HepG2 (cell line): ENCODE results near the gene NOXO1. TPM values are rescaled to one million over a fixed set of nuclear protein-coding genes. Genes with fewer than 3 reads are reported as not detected.

Experiments
- ATAC-seq: fragments of 200-7000 bp; cut with Tn5 transposase; 3 replicates; pipeline ENCODE4 v1.9.1; 2020; ENCODE audit warnings: mild to moderate bottlenecking, moderate library complexity
- BruUV-seq: library from RNA; stranded (reverse); fragments of 400-500 nt; replicated peaks from 2 replicates; lab custom pipeline; 2021; lab: Mats Ljungman, UMichigan
- CTCF ChIA-PET: fragments of 300-600 bp; formaldehyde crosslinking; extraction: SDS; loops from one replicate; lab custom pipeline; 2021; ENCODE audit warnings: low total read pairs, inconsistent platforms, low intra/inter-chr PET ratio; lab: Yijun Ruan, JAX
- POLR2A ChIA-PET: fragments of 350-600 bp; sonication (Branson Sonifier 250); formaldehyde crosslinking; loops from one replicate; lab custom pipeline; 2020; ENCODE audit warnings: antibody characterized with exemption, inconsistent platforms; lab: Yijun Ruan, JAX
- DNase-seq: peaks from one replicate; pipeline ENCODE4 v3.0.0-alpha.2; 2015; ENCODE audit warnings: low spot score
- FAIRE-seq: peaks from 3 replicates; lab custom pipeline; 2011; peaks lifted over from hg19 to GRCh38; lab: Jason Lieb, UNC
- H2AFZ ChIP-seq: one replicate; pipeline ENCODE4 v1.6.1; 2011; ENCODE audit warnings: low read length, inconsistent platforms
- H3K27ac ChIP-seq: fragments of 300-600 bp; 3 replicates; pipeline ENCODE4 v1.8.0; 2011; ENCODE audit warnings: mixed run types, mild to moderate bottlenecking, mixed read lengths, low read length, inconsistent platforms; ENCODE audit not compliant: insufficient read depth; ENCODE audit errors: extremely low read length
- H3K27me3 ChIP-seq, 2 experiments: fragments of 200-600 bp in 1 of 2; 2 replicates in 1 of 2; 3 replicates in 1 of 2; pipeline versions ENCODE4 v1.6.0 to v1.8.0; 2011; ENCODE audit warnings: low read length in 2 of 2, mild to moderate bottlenecking in 2 of 2, moderate library complexity in 2 of 2, inconsistent platforms in 1 of 2; ENCODE audit not compliant: insufficient read depth in 2 of 2, control insufficient read depth in 1 of 2
- H3K36me3 ChIP-seq, 2 experiments: fragments of 200-600 bp in 1 of 2; replicated peaks in 1 of 2; 2 replicates in 1 of 2; 3 replicates in 1 of 2; pipeline versions ENCODE4 v1.5.1 to v1.8.0; 2011; ENCODE audit warnings: low read length in 2 of 2, inconsistent platforms in 1 of 2; ENCODE audit not compliant: insufficient read depth in 2 of 2, control insufficient read depth in 1 of 2
- H3K4me1 ChIP-seq: 2 replicates; pipeline ENCODE4 v1.5.1; 2012; ENCODE audit warnings: low read length, inconsistent platforms; ENCODE audit not compliant: insufficient read depth
- H3K4me2 ChIP-seq: 2 replicates; pipeline ENCODE4 v1.6.0; 2011; ENCODE audit warnings: low read depth, low read length, inconsistent platforms
- H3K4me3 ChIP-seq, 3 experiments: fragments of 200-600 bp in 1 of 3; sonication (generic), shearing (Covaris generic) in 1 of 3; replicated peaks in 1 of 3; 2 replicates each; pipeline ENCODE4 v1.5.1; 2011 to 2016; ENCODE audit warnings: low read length in 3 of 3, inconsistent platforms in 2 of 3, low read depth in 2 of 3, mild to moderate bottlenecking in 2 of 3, control low read depth in 1 of 3, mixed read lengths in 1 of 3; ENCODE audit not compliant: insufficient read depth in 1 of 3
- H3K79me2 ChIP-seq: one replicate; pipeline ENCODE4 v1.6.1; 2011; ENCODE audit warnings: low read length, inconsistent platforms; ENCODE audit not compliant: insufficient read depth
- H3K9ac ChIP-seq: 2 replicates; pipeline ENCODE4 v1.6.0; 2011; ENCODE audit warnings: mild to moderate bottlenecking, low read depth, low read length, inconsistent platforms; ENCODE audit not compliant: insufficient read depth
- H3K9me3 ChIP-seq: 2 replicates; pipeline ENCODE4 v1.5.1; 2012; ENCODE audit warnings: mild to moderate bottlenecking, low read length
- H4K20me1 ChIP-seq: 2 replicates; pipeline ENCODE4 v1.6.0; 2011; ENCODE audit warnings: inconsistent platforms, mild to moderate bottlenecking, low read length, moderate library complexity; ENCODE audit not compliant: insufficient read depth
- CHD4 ChIP-seq: fragments of 200-600 bp; sonication (generic); IDR thresholded peaks from 2 replicates; pipeline ENCODE4 v1.7.0; 2017; ENCODE audit warnings: mild to moderate bottlenecking, low read length, borderline replicate concordance
- GTF3A ChIP-seq: sonication (generic); formaldehyde crosslinking; conservative IDR thresholded peaks from 2 replicates; pipeline ENCODE4 v1.4.0; 2020; ENCODE audit warnings: mild to moderate bottlenecking, missing genetic modification reagents
- MYC ChIP-seq: sonication (generic); formaldehyde crosslinking; IDR thresholded peaks from 2 replicates; pipeline ENCODE4 v1.9.0; 2021; ENCODE audit warnings: missing genetic modification reagents, borderline replicate concordance
- PREB ChIP-seq: sonication (generic); formaldehyde crosslinking; IDR thresholded peaks from 2 replicates; pipeline ENCODE4 v1.4.0; 2020; ENCODE audit warnings: missing genetic modification reagents
- RBFOX2 ChIP-seq: fragments of 200-400 bp; formaldehyde crosslinking; IDR thresholded peaks from 2 replicates; pipeline ENCODE4 v1.6.1; 2017; ENCODE audit warnings: low read depth, mild to moderate bottlenecking, low read length
- TRIM24 ChIP-seq: sonication (generic); formaldehyde crosslinking; IDR thresholded peaks from 2 replicates; pipeline ENCODE4 v1.8.0; 2022; ENCODE audit warnings: mild to moderate bottlenecking, missing genetic modification reagents
- ZNF136 ChIP-seq: sonication (generic); formaldehyde crosslinking; IDR thresholded peaks from 2 replicates; pipeline ENCODE4 v1.8.1; 2022; ENCODE audit warnings: low read depth, mild to moderate bottlenecking, moderate library complexity, missing genetic modification reagents
- ZNF205 ChIP-seq: IDR thresholded peaks from 2 replicates; pipeline ENCODE4 v1.6.1; 2018; ENCODE audit warnings: missing biosample characterization, missing genetic modification reagents
- ZNF30 ChIP-seq: sonication (generic); formaldehyde crosslinking; IDR thresholded peaks from 2 replicates; pipeline ENCODE4 v1.5.0; 2020; ENCODE audit warnings: mild to moderate bottlenecking, missing genetic modification reagents
- ZNF432 ChIP-seq: sonication (generic); formaldehyde crosslinking; IDR thresholded peaks from 2 replicates; pipeline ENCODE4 v1.5.0; 2020; ENCODE audit warnings: missing genetic modification reagents, mild to moderate bottlenecking, borderline replicate concordance
- WGBS: methylation state at CpG from one replicate; pipeline ENCODE4 v1.1.6; 2017; ENCODE audit warnings: low lambda C conversion rate; 5-methylcytosine and 5-hydroxymethylcytosine counted together
- in situ Hi-C: cut with HindIII; loops from 2 replicates; pipeline ENCODE4 v1.10.0; 2017; ENCODE audit warnings: low pct_unique_long_range_greater_than_20kb; ENCODE audit not compliant: extremely low pct_ligation_motif_present
- intact Hi-C: fragments of 100-400 bp; cut with micrococcal nuclease; formaldehyde crosslinking; loops from one replicate; pipeline ENCODE4 v1.10.0; 2022; ENCODE audit not compliant: unreplicated experiment
- polyA plus RNA-seq, 8 experiments: library from polyadenylated mRNA; depleted of rRNA in 3 of 8; stranded (reverse) in 7 of 8; unstranded in 1 of 8; fragments of >200 nt; fragmentation: Illumina TruSeq in 4 of 8; extraction: Trizol in 4 of 8; gene quantifications; 2 replicates each; pipeline versions ENCODE4 v1.2.1 to v1.2.3, GENCODE V29; 2011 to 2016; ENCODE audit warnings: low read depth in 4 of 8, missing spikeins in 1 of 8, mixed read lengths in 1 of 8; ENCODE audit not compliant: insufficient read depth in 1 of 8
- total RNA-seq, 5 experiments: library from RNA; depleted of rRNA; stranded (reverse); fragments of >200 nt; fragmentation: Illumina TruSeq; extraction: Trizol; gene quantifications; 2 replicates each; pipeline ENCODE4 v1.2.3, GENCODE V29; 2016; ENCODE audit warnings: low read depth in 1 of 5

Gene NOXO1
- total and polyA plus RNA-seq, 2 of the 13 experiments (the other 11 are each of a cell fraction or from before 2014, with no cell fraction given), result 0.69 to 1.4 TPM

GRCh38 chr16:1977875-1978268 is 3.4 kb downstream of the NOXO1 start:
- Histone ChIP-seq H3K79me2 (peaks cover 7% of the 10 kb centered on the region), H3K27me3 (no peaks in the 10 kb centered on the region), H3K27ac (no peak overlapping the region), H4K20me1 (no peaks in the 10 kb centered on the region), H3K4me2 (no peak overlapping the region), H3K9ac (no peak overlapping the region), H3K9me3 (no peaks in the 10 kb centered on the region), H3K36me3 (peaks cover 21 to 34% of the 10 kb centered on the region in 2 experiments; a peak in 3 of 5 replicates), H2AFZ (no peak overlapping the region), H3K4me1 (peaks cover 24% of the 10 kb centered on the region), H3K4me3 (no peak overlapping the region)
- DNase-seq, result no peak
- ChIA-PET CTCF (no interaction called here), POLR2A (interaction anchor here (0.6 to 1.4 kb wide), 3 partner anchors 13 to 145 kb away, joined by 3 to 6 read pairs (median 4); partner anchors contain the start of gene RPS2)
- TF ChIP-seq ZNF30 (CRISPR knock-in tag) (no peak), RBFOX2 (peak; percentile 31; the same call in 1 of the 2 replicates)
- no peak for ATAC-seq
- no peak for FAIRE-seq
- no TSS peak for BruUV-seq
- 100% methylated on average over 2 of the region's 18 CpGs for WGBS
- in situ Hi-C loops (no loop called here), intact Hi-C loops (no loop called here)

GRCh38 chr16:1976951-1977874 is 4.1 kb downstream of the NOXO1 start:
- no peak for ATAC-seq
- Histone ChIP-seq H3K36me3 (peaks cover 21 to 34% of the 10 kb centered on the region in 2 experiments; a peak in 3 of 5 replicates), H3K27me3 (no peaks in the 10 kb centered on the region), H2AFZ (no peak overlapping the region)
- TF ChIP-seq GTF3A (CRISPR knock-in tag), result no peak
- TF ChIP-seq PREB (CRISPR knock-in tag), result no peak
- no peak for TF ChIP-seq ZNF432 (CRISPR knock-in tag)
- no peak for TF ChIP-seq ZNF136
- TF ChIP-seq TRIM24 (CRISPR knock-in tag), result no peak
- no peak for TF ChIP-seq CHD4
- no peak for TF ChIP-seq MYC (CRISPR knock-in tag)
- TF ChIP-seq ZNF205 (CRISPR knock-in tag), result no peak
- TF ChIP-seq, all 625 proteins: peak for 0
- 89% methylated on average over 10 of the region's 33 CpGs for WGBS
- no peak for FAIRE-seq
- Histone ChIP-seq H3K9ac (no peak overlapping the region), H3K4me1 (peaks cover 20% of the 10 kb centered on the region), H3K9me3 (no peaks in the 10 kb centered on the region), H3K4me3 (no peak overlapping the region), H3K79me2 (peaks cover 14% of the 10 kb centered on the region), H3K27ac (no peak overlapping the region), H4K20me1 (no peaks in the 10 kb centered on the region), H3K4me2 (no peak overlapping the region)
- DNase-seq, result no peak
- ChIA-PET CTCF (no interaction called here), POLR2A (interaction anchor here (1.1 kb wide), 1 partner anchor 12 kb away, joined by 6 read pairs; the partner anchor contains the start of gene RPS2)
- in situ Hi-C loops (no loop called here), intact Hi-C loops (no loop called here)
- BruUV-seq, result no TSS peak
